Measurements from ENCODE around the gene CAB39.

CAB39 gene

GRCh38 chr2:230798769-230799399 lies 86.2 kb downstream of the CAB39 start:
- H3K27ac ChIP-seq (replicated peaks) = peak overlapping the region; percentile 55
- no peak for TF ChIP-seq SPI1 (IDR thresholded peaks at IDR 0.05; ENCODE audit: borderline replicate concordance, low read depth)
- TF ChIP-seq REST (IDR thresholded peaks at IDR 0.05; ENCODE audit: insufficient replicate concordance, low read depth) = no peak
- TF ChIP-seq GABPA (IDR thresholded peaks at IDR 0.05; ENCODE audit: low read depth) = no peak
- no peak for TF ChIP-seq POLR2AphosphoS5 (IDR thresholded peaks at IDR 0.05; ENCODE audit: low read depth)
- TF ChIP-seq CTCF (IDR thresholded peaks at IDR 0.05; ENCODE audit: insufficient read depth, low read length) = no peak
- peak; percentile 30 to 68 for DNase-seq (ENCODE audit: low read depth in 1 of 2, low spot score in 1 of 2)

GRCh38 chr2:230805353-230806017 lies 92.8 kb downstream of the CAB39 start:
- TF ChIP-seq REST (IDR thresholded peaks at IDR 0.05; ENCODE audit: insufficient replicate concordance, low read depth) (no peak), GABPA (IDR thresholded peaks at IDR 0.05; ENCODE audit: low read depth) (no peak), CTCF (IDR thresholded peaks at IDR 0.05; ENCODE audit: insufficient read depth, low read length) (no peak), POLR2AphosphoS5 (IDR thresholded peaks at IDR 0.05; ENCODE audit: low read depth) (no peak), SPI1 (IDR thresholded peaks at IDR 0.05; ENCODE audit: borderline replicate concordance, low read depth) (no peak)
- Histone ChIP-seq H3K4me3 (replicated peaks; ENCODE audit: insufficient read depth, low read length) (no peak overlapping the region), H3K27me3 (ENCODE audit: insufficient read depth, poor library complexity, severe bottlenecking) (no peaks in the 10 kb centered on the region), H3K27ac (replicated peaks) (no peak overlapping the region)
- DNase-seq (ENCODE audit: low read depth in 1 of 2, low spot score in 1 of 2) = no peak

More at GRCh38 chr2:230798769-230799399, 86.2 kb downstream of the CAB39 start:
- no peaks in the 10 kb centered on the region for H3K27me3 ChIP-seq (ENCODE audit: insufficient read depth, poor library complexity, severe bottlenecking)
- H3K4me3 ChIP-seq (replicated peaks; ENCODE audit: insufficient read depth, low read length) = no peak overlapping the region

GRCh38 chr2:230807729-230808128 lies 95.1 kb downstream of the CAB39 start:
- Histone ChIP-seq H3K4me3 (replicated peaks; ENCODE audit: insufficient read depth, low read length) (no peak overlapping the region), H3K27ac (replicated peaks) (no peak overlapping the region), H3K27me3 (ENCODE audit: insufficient read depth, poor library complexity, severe bottlenecking) (no peaks in the 10 kb centered on the region)
- peak in 1 of 2 experiments; percentile 25 for DNase-seq (ENCODE audit: low read depth in 1 of 2, low spot score in 1 of 2)
- no peak for TF ChIP-seq REST (IDR thresholded peaks at IDR 0.05; ENCODE audit: insufficient replicate concordance, low read depth)
- TF ChIP-seq SPI1 (IDR thresholded peaks at IDR 0.05; ENCODE audit: borderline replicate concordance, low read depth) = peak; percentile 39; the same call in 1 of the 2 replicates
